Stomach smooth muscle (tissue), 2 donors: ENCODE results near the gene SLC44A3.

Experiments
- H3K27ac ChIP-seq: one replicate; pipeline ENCODE4 v1.7.0; 2013; ENCODE audit warnings: mild to moderate bottlenecking, low read length, inconsistent platforms
- H3K27me3 ChIP-seq, 2 donors: one replicate each; pipeline ENCODE4 v1.7.0; 2013; ENCODE audit warnings: low read length in 2 of 2; ENCODE audit not compliant: insufficient read depth in 2 of 2, control insufficient read depth in 1 of 2
- H3K36me3 ChIP-seq, 2 donors: one replicate each; pipeline ENCODE4 v1.7.0; 2013; ENCODE audit warnings: low read length in 2 of 2; ENCODE audit not compliant: control insufficient read depth in 2 of 2, insufficient read depth in 2 of 2
- H3K4me1 ChIP-seq: one replicate; pipeline ENCODE4 v1.7.0; 2013; ENCODE audit warnings: low read length; ENCODE audit not compliant: control insufficient read depth, insufficient read depth
- H3K4me3 ChIP-seq, 2 donors: one replicate each; pipeline ENCODE4 v1.7.0; 2013; ENCODE audit warnings: low read length in 2 of 2
- H3K9ac ChIP-seq, 2 donors: one replicate each; pipeline ENCODE4 v1.7.0; 2013; ENCODE audit warnings: low read length in 2 of 2, mild to moderate bottlenecking in 1 of 2
- H3K9me3 ChIP-seq, 2 donors: one replicate each; pipeline ENCODE4 v1.7.0; 2013; ENCODE audit warnings: low read length in 2 of 2; ENCODE audit not compliant: control insufficient read depth in 2 of 2
- donor health status: healthy.
- donor health status: Pancreatic carcinoma.

The SLC44A3 gene

DNA sequence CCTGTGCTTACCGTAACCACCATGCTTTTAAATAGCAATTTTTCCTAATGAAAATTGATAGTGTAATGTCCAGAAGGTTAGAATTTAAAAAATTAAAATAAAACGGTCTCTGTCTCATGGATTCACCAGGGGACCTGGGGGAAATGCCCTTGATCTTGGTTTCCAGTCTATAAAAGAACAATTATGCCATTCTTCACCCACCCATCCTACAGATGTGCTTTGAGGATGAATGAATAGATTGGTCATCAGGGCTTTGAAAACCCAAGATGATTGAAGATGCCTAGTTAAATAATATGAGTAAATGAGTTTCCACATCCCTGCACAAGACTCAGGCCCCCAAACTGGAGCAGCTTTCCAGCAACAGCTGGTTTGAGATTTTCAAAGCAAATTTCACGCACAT is 68.0 kb downstream of the SLC44A3 start:
- peaks cover 24% of the 10 kb centered on the region for H3K4me1 ChIP-seq
- H3K4me3 ChIP-seq, result no peak overlapping the region
- no peaks in the 10 kb centered on the region for H3K9me3 ChIP-seq
- no peak overlapping the region for H3K9ac ChIP-seq
- no peaks in the 10 kb centered on the region for H3K27me3 ChIP-seq
- no peak overlapping the region for H3K27ac ChIP-seq
- peaks cover 2 to 5% of the 10 kb centered on the region in 2 donors for H3K36me3 ChIP-seq

- no peaks in the 10 kb centered on the region for H3K27me3 ChIP-seq
- peaks cover 23 to 27% of the 10 kb centered on the region in 2 donors for H3K36me3 ChIP-seq
- no peak overlapping the region for H3K27ac ChIP-seq
- H3K4me3 ChIP-seq, result no peak overlapping the region
- H3K9me3 ChIP-seq, result no peaks in the 10 kb centered on the region
- no peaks in the 10 kb centered on the region for H3K4me1 ChIP-seq
- no peak overlapping the region for H3K9ac ChIP-seq
Measured at GRCh38 chr1:94892604-94893254, 72.6 kb downstream of the SLC44A3 start.

- Histone ChIP-seq H3K4me3 (no peak overlapping the region), H3K4me1 (no peaks in the 10 kb centered on the region), H3K27ac (no peak overlapping the region), H3K27me3 (no peaks in the 10 kb centered on the region), H3K9me3 (no peaks in the 10 kb centered on the region), H3K36me3 (peaks cover 23 to 35% of the 10 kb centered on the region in 2 donors), H3K9ac (no peak overlapping the region)
Measured at GRCh38 chr1:94894630-94895029, 74.5 kb downstream of the SLC44A3 start.

DNA sequence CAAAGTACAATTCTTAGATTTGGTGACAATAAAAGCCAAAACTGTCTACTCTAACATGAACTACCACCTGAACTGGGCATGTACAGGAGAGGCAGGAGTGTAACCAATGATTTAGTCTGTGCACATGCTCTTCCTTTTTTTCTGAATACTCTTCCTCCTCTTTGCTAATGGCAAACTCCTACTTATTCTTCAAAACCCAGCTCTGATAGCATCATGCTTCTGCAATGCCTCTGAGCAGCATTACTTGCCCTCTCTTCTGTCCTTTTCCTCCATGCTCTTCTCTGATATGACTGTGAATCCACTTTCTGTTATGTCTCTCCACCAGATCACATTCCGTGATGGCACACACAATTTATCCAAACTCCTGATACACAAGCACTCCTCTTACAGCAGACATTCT is 75.4 kb downstream of the SLC44A3 start:
- Histone ChIP-seq H3K9me3 (no peaks in the 10 kb centered on the region), H3K27me3 (no peaks in the 10 kb centered on the region), H3K27ac (no peak overlapping the region), H3K36me3 (peaks cover 23 to 36% of the 10 kb centered on the region in 2 donors), H3K4me1 (no peaks in the 10 kb centered on the region), H3K9ac (no peak overlapping the region), H3K4me3 (no peak overlapping the region)

DNA sequence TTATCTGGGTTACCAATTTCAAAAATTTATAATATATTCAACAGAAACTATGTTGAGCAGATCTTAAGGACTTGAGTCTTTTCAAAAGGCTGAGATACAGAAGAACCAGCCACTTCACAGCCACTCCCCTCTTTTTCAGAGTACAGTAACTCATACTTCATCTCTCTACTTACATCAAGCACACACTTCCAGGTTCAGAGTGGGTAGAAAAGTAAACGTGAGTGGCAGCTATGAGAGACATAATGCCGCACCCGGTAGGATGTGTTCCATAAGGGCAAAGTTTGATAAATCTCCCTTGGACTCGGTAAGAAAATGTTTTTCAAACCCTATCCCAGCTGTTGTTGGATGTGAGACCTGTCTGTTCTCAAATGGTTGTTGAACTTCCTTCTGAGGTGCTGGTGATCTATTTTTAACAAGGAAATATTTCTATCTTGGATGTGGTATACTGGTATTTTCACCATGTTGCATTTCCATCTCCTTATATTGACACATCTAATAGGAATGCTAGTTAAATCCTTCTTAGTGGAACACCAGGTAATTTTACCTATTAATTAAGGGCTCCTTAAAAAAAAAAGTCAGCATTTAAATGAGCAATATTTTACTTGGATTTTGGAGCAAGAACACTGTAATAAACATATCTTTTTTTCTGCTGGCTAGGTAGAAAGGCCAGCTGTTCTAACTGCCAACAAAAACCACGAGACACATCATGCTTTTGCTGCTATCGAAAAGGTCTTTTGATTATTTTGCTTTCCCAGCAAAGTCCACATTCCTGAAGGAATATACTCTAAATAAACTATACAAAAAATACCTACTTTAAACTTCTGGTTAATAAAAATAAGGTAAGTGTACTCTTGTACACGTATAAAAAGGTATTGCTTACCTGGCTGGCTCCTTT is 78.6 kb downstream of the SLC44A3 start:
- no peak overlapping the region for H3K4me3 ChIP-seq
- no peaks in the 10 kb centered on the region for H3K9me3 ChIP-seq
- no peak overlapping the region for H3K9ac ChIP-seq
- H3K36me3 ChIP-seq, result peaks cover 30 to 41% of the 10 kb centered on the region in 2 donors
- no peak overlapping the region for H3K27ac ChIP-seq
- no peaks in the 10 kb centered on the region for H3K27me3 ChIP-seq
- peaks cover 6% of the 10 kb centered on the region for H3K4me1 ChIP-seq

GRCh38 chr1:94899756-94900155 is 79.6 kb downstream of the SLC44A3 start:
- no peaks in the 10 kb centered on the region for H3K9me3 ChIP-seq
- H3K4me3 ChIP-seq, result no peak overlapping the region
- H3K9ac ChIP-seq, result no peak overlapping the region
- peaks cover 30 to 40% of the 10 kb centered on the region in 2 donors for H3K36me3 ChIP-seq
- no peaks in the 10 kb centered on the region for H3K27me3 ChIP-seq
- peaks cover 7% of the 10 kb centered on the region for H3K4me1 ChIP-seq
- H3K27ac ChIP-seq, result no peak overlapping the region

GRCh38 chr1:94901841-94902240 is 81.7 kb downstream of the SLC44A3 start:
- peaks cover 15% of the 10 kb centered on the region for H3K4me1 ChIP-seq
- no peak overlapping the region for H3K4me3 ChIP-seq
- H3K36me3 ChIP-seq, result peaks cover 15 to 22% of the 10 kb centered on the region in 2 donors
- no peaks in the 10 kb centered on the region for H3K9me3 ChIP-seq
- H3K9ac ChIP-seq, result no peak overlapping the region
- no peaks in the 10 kb centered on the region for H3K27me3 ChIP-seq
- no peak overlapping the region for H3K27ac ChIP-seq

DNA sequence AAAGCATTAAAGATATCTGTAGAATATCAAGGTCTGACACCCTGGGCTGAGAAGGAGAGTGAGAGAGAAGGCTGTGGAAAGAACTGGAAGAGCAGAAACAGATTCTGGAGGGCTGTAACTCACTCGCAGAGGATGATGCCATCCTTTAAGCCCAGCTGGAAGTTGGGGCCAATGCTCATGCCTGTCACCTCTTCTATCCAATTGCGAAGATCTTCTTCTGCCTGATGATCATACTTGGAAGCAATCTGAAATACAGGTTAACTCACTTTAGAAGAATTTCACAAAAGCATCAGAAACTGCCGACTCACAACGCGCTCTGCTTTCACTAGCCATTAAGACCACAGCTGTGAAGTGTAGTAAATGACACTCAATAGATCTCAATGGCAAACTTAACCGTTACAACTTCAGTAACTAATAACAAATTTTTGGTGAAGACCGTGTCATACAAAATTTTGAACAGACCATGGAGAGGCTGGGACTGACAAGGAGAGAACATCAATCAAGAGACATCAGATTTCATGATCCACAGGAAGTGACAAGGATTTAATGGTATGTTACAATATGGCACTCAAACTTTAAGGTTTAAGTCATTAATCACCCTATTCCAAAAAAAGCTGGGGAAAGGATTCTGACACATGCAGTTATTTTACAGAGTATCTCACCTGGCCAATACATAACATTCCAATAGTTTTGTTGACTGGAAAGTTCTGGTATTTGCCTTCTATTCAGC is 83.3 kb downstream of the SLC44A3 start:
- Histone ChIP-seq H3K9me3 (no peaks in the 10 kb centered on the region), H3K36me3 (peaks cover 7 to 13% of the 10 kb centered on the region in 2 donors), H3K4me3 (peak overlapping the region in 1 of 2 donors; percentile 10), H3K27ac (peak overlapping the region; percentile 1), H3K4me1 (peaks cover 24% of the 10 kb centered on the region), H3K27me3 (no peaks in the 10 kb centered on the region), H3K9ac (no peak overlapping the region)

DNA sequence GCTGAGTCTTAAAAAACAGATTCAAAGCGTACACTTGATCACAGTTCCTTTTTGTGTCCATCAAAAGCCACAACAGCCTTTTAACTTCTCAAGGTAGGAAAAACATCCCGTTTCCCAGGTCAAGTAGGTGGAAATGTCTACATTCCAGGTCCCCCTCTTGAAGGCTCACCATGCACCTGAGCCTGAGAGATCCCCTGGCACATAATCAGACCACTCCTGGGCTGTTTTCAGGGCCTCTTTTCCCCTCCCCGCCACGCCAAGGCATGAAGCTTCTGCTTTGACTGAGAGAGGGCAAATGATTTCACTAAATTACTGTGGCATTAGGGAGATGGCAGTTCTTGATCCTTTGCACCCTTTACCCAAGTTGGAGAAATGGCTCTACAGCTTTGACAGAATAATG is 85.0 kb downstream of the SLC44A3 start:
- Histone ChIP-seq H3K27ac (no peak overlapping the region), H3K4me3 (no peak overlapping the region), H3K4me1 (peaks cover 24% of the 10 kb centered on the region)

GRCh38 chr1:94906382-94906781 is 86.2 kb downstream of the SLC44A3 start:
- Histone ChIP-seq H3K4me3 (no peak overlapping the region), H3K36me3 (peaks cover 3 to 5% of the 10 kb centered on the region in 2 donors), H3K27ac (no peak overlapping the region), H3K4me1 (peaks cover 26% of the 10 kb centered on the region), H3K9me3 (no peaks in the 10 kb centered on the region), H3K9ac (no peak overlapping the region), H3K27me3 (no peaks in the 10 kb centered on the region)

More for the DNA sequence above, 85.0 kb downstream of the SLC44A3 start:
- Histone ChIP-seq H3K36me3 (peaks cover 7 to 10% of the 10 kb centered on the region in 2 donors), H3K27me3 (no peaks in the 10 kb centered on the region), H3K9ac (no peak overlapping the region), H3K9me3 (no peaks in the 10 kb centered on the region)
